ENCODE data around the gene MAGI2.
"Not testable (repeated sequence)": the region's sequence is repeated elsewhere in the genome, so short reads cannot be mapped to it uniquely, and the experiment has no call there.

MAGI2 gene

DNA sequence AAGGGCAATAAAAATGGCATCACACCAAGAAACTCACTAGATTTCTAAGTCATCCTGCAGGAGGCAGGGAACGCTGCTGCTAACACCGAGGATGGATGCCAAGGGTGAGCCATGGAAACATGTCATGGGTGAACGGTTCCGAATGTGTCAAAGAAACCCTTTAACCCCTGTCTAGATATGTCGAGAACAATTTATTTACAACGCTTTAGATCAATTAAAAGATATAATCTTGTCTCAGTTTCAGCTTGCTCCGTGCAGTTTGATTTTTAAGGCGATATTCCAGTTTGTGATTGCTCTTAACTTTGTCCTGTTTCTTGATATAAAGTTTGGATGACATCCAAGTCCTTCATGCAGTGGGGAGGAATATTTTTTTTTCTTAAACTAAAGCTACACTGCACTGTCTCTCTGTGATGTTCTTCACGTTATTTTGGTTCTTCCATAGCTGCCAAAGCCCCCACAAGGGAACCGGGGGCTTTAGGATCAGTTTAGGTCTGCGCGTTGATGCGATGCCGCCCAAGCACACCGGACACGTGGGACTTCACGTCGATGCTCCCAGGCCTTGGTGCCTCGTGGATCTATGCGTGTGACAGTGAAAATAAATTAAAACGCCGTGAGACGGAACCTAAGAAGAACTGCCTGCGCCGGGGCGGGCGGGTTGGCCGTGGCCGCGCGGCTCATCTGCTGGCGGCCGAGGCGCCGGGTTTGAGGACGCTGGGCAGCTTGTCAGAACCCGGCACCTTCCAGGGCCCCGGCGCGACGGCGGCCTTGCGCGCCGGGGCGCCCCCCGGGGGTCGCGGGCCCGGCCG, 1434.6 kb downstream of the MAGI2 start:
- H3K27ac ChIP-seq: no peak overlapping the region
- DNase-seq (ENCODE audit: low read depth, low spot score): no peak

DNA sequence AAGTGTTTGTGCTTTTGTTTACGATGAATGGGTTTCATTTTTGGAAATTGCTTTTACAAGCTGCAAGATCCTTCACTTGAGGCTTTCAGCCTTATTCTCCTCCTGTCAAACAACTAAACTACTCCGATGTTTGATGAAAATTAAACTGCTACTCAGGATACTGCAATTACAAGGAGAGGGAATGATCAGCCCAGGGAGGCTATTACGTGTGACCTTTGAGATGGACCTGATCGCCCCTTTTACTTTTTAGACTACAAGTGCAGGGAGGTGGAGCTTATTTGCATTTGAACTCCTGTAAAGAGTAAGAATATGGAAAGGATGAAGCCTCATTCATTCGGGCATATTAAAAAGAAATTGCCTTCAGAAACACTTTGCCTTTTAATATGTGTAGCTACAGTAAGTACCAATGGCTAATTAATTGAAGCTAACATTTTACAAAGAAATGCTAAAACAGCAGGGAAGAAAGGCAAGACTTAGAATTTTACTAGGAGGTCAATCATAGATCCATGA, 1435.8 kb downstream of the MAGI2 start:
- DNase-seq (ENCODE audit: low read depth, low spot score): no peak
- no peak overlapping the region for H3K27ac ChIP-seq

DNA sequence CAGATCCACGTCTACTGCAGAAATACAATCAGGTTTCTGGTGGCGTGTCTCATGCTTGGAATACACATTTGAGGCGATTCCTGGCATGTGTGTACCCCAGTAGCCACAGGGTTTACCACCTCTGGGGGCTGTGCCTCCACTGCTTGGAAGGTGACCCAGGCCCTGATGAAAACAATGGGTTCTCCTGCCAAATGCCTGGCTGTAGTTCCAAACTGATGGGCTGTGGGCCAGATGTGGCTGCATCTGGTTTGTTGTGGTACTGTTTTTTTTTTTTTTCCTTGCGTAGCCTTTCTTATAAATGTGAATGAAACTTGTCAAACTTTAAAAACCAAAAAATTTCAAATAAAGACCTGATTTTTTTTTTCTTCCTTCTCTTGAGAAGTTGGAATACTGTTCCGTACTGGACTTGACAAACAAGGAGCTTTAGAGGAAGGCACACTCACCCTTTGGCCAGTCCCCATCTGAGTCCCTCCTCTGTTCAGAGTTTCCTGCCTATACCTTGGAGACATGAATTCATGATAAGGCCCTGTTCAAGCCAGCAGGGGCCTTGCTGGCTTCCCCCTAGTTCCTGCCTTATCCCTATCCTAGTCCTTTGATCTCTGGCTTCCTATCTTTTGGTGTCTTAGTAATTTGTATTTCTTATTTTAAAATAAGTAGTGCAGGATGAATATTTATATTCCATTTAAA, 1437.8 kb downstream of the MAGI2 start:
- H3K27ac ChIP-seq: no peak overlapping the region
- DNase-seq (ENCODE audit: low read depth, low spot score): no peak

DNA sequence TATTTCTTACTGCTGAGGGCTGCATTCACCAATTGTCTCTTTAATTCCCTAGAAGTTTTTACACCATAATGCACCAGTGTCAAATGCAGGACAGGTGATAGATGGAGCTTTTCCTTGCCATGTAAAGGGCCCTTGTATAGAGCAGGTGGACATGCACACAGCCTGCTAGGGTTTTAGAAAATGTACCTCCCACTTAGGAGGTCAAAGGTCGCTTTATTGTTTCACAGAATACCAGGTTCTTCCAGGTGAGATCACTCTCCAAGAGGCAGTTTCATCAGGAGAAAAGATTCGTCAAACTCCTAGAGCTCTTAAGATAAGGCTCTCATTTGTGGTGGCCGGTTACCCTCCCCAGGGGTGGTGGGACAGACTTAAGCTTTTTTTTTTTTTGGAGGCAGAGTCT, 1439.1 kb downstream of the MAGI2 start:
- DNase-seq (ENCODE audit: low read depth, low spot score): no peak
- H3K27ac ChIP-seq: no peak overlapping the region

DNA sequence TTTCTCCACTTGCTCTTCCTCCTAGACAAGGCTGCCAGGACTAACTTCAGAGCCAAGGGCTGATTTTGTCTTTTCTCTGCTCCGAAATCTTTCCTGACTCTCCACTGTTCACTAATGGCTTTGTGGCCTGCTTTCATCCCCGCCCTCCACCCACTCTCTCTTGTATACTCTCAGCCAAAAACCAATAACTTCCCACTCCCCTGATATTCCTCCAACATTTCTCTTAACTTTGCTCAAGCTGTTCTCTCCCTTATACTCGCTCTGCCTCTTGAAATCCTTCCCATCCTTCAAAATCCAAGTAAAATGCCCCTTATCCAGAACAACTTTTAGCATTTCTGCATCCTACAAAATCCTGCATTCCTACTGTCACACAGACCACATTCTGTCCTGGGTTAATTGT, 1440.1 kb downstream of the MAGI2 start:
- DNase-seq (ENCODE audit: low read depth, low spot score): no peak
- H3K27ac ChIP-seq: no peak overlapping the region

DNA sequence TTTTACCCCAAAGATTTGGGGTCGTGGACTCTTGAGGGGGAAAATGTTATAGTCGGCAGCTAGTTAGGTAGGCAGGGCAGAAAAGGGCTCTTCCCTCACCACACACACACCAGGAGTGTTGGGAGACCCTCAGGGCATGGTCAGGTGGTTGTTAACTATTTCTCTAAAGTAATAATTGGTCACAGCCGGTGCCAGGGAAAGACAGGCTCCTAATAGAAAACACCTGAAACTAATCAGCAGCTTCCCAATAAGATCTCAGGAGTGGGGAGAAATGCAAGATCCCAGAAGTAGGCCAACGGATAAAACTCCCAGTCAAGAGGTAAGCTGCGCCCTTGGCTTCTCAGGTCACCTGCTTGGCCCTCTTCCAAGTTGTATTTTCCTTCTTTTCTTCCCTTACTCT, 1441.8 kb downstream of the MAGI2 start:
- no peak overlapping the region for H3K27ac ChIP-seq
- no peak for DNase-seq (ENCODE audit: low read depth, low spot score)

DNA sequence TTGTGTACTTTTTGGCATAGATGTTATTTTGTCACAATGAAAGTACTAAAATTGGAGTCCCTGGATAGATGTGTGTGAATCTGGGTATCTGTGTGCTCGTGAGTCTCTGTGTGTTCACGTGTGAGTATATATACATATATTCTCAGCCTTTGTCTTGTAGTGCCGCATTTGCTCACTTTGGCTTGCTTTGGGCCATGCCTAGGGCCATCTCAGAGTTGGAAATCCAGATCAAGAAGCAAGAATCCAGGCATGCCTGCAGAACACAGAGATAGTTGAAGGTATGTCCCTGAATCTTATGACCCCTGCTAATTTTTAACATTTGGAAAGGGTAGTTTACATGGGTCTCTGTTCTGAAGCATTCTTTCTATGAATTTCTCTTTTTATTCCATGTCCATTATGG, 1446.2 kb downstream of the MAGI2 start:
- no peak overlapping the region for H3K27ac ChIP-seq
- DNase-seq (ENCODE audit: low read depth, low spot score): no peak

DNA sequence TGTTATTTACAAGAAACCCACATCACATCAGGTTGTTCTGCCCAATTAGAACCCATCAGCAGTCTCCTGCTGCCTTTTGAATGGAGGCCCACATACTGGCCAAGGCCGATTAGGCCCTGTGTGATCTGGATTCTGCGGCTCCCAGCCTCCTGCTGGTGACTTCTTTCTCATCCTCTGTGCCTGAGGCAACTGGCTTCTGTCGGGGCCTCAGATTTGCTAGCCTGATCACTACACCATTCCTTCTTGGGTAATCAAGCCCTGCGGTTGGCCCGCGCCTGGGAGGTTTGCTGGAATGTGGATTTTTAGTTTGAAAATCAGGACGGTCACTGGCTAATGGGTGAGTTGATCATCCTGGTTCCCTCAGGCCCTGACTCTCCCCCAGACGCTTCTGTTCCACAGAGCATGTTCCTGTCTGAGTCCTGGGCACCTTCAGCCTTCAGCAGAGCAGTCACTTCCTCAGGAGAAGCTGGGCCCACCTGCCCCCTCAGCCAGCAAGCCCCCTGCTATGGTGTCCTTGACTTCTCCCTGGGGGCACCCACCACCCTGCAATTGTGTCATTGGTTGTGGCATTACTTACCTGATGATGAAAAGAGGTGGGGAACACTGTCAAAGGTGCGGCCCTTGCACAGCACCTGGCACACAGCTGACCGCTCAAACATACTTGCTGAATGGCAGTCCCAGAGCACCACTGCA, 1447.3 kb downstream of the MAGI2 start:
- no peak overlapping the region for H3K27ac ChIP-seq

DNA sequence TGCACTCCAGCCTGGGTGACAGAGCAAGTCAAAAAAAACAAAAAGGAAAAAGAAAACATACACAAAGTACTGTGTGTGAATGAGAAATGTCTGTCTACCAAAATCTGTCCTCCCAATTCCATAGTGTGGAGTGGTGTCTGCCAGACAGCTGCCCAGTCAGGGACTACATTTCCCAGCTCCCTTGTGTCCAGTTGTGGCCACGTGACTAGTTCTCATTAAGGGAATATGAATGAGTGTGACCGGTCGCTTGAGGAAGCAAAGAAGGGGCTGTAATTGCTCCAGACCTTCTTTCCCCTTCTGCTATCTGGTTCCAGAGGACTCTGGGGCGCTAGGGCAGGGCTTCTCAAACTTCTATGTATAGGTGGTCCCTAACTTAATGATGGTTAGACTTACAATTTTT, 1450.8 kb downstream of the MAGI2 start:
- DNase-seq (ENCODE audit: low read depth, low spot score): no peak
- no peak overlapping the region for H3K27ac ChIP-seq

More for the DNA sequence above, 1447.3 kb downstream of the MAGI2 start:
- DNase-seq (ENCODE audit: low read depth, low spot score): no peak

DNA sequence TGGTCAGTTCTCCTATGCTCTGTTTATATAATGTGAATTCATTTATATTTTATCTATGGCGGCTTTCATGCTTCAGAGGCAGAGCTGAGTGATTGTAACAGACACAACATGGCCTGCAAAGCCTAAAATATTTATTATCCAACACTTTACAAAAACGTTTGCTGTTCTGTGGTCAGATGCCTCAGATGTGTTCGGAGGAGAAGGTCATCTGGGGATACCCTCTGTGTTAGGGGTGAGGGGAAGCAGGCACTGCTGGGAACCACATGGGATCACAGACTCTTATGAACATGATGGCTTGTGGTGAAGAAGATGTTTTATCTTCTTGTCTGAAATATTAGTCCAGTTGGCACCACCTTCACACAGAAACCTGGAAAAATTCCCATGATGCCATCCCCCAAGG, 1451.4 kb downstream of the MAGI2 start:
- no peak for DNase-seq (ENCODE audit: low read depth, low spot score)
- H3K27ac ChIP-seq: no peak overlapping the region

DNA sequence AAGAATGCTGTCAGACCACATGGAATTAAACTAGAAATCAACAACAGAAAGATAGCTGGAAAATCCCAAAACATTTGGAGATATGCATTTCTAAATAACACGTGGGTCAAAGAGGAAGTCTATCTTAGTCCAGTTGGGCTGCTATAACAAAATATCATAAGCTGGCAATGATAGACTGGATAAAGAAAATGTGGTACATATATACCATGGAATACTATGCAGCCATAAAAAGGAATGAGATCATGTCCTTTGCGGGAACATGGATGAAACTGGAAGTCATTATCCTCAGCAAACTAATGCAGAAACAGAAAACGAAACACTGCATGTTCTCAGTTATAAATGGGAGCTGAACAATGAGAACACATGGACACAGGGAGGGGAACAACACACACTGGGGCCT, 1454.3 kb downstream of the MAGI2 start:
- not testable (repeated sequence) for H3K27ac ChIP-seq; DNase-seq (ENCODE audit: low read depth, low spot score)

DNA sequence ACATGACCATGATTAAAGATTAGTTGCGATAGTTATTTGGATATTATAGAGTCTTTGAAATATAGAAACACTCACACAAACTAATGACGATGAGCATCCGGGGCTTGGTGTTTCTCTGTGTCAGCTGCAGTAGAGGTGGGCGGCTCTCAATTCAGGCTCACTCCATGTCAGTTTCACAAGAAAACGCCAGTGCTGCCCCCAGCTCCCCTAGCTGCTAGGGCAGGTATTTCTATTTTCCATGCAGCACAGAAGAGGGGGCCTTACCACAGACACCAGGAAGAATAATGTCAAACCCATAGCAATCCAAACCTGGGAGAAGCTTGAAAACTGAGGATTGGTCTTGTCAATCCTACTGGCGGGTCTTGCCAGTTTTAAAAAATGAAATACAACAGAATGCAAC, 1457.8 kb downstream of the MAGI2 start:
- H3K27ac ChIP-seq: no peak overlapping the region
- no peak for DNase-seq (ENCODE audit: low read depth, low spot score)

DNA sequence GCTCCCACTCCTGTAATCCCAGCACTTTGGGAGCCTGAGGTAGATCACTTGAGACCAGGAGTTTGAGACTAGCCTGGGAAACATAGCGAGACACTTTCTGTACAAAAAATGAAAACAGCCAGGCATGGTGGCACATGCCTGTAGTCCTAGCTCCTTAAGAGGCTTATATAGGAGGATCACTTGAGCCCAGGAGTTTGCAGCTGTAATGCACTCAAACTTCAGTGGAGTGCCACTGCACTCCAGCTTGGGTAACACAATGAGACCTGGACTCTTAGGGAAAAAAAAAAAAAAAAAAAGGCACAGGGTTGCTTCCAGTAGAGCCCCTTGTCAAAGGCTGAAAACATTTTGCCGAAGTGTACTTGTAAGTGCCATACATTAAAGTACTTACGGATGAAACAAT, 1459.6 kb downstream of the MAGI2 start:
- DNase-seq (ENCODE audit: low read depth, low spot score): no peak
- H3K27ac ChIP-seq: no peak overlapping the region

DNA sequence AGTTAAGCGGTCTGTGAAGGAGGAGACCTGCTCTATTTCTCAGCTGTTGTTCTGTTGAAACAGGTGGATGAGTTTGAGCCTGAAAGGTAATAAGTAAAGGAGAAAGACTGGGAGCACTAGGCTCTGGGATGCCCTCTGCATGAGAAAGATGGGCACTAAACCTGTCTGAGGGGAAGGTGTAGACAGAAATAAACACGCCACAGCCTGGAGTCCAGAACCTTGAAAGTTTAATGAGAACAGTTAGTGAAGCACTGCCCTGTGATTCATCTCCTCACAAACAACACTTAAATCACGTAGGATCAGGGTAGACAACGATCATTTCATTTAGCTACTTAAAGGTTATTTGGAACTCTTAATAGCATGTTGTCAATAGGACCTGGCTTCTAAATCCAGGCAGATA, 1461.8 kb downstream of the MAGI2 start:
- no peak for DNase-seq (ENCODE audit: low read depth, low spot score)
- no peak overlapping the region for H3K27ac ChIP-seq

DNA sequence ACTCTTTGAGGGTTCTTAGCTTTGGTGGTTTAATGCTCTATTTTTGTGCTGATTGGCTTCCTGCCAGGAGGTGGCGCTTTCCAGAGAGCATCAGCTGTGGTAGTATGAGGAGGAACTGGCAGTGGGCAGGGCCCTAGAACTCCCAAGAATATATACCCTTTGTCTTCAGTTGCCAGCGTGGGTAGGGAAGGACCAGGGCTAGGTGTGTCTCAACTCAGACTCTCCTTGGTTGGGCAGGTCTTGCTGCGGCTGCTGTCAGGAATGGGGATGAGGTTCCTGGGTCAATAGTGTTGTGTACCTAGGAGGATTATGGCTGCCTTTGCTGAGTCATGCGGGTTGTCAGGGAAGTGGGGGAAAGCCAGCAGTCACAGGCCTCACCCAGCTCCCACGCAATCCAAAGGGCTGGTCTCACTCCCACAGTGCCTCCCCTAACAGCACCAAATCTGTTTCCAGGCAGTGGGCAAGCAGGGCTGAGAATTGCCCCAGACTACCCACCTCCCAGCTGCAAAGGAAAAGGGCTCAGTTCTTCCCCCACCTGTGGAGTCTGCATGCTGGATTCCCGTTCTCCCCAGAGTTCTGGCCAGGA, 1463.4 kb downstream of the MAGI2 start:
- peak; percentile 48 for DNase-seq (ENCODE audit: low read depth, low spot score)
- H3K27ac ChIP-seq: no peak overlapping the region

DNA sequence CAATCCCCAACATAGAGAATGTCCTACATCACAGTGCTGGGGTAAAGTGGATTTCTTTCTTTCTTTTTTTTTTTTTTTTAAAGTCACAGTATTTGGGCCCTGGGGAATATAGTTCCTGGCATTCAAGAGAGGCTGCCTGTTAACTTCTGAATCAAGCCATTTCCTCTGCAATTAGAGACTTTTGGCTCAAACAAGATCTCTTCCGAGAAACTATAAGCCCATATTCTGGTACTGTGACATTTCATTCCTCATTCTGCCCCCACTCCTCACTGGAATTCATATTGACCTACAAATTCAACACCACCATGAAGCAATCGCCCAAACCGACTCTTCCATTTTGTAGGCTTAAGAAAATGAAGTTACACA, 1467.5 kb downstream of the MAGI2 start:
- no peak for DNase-seq (ENCODE audit: low read depth, low spot score)
- no peak overlapping the region for H3K27ac ChIP-seq

DNA sequence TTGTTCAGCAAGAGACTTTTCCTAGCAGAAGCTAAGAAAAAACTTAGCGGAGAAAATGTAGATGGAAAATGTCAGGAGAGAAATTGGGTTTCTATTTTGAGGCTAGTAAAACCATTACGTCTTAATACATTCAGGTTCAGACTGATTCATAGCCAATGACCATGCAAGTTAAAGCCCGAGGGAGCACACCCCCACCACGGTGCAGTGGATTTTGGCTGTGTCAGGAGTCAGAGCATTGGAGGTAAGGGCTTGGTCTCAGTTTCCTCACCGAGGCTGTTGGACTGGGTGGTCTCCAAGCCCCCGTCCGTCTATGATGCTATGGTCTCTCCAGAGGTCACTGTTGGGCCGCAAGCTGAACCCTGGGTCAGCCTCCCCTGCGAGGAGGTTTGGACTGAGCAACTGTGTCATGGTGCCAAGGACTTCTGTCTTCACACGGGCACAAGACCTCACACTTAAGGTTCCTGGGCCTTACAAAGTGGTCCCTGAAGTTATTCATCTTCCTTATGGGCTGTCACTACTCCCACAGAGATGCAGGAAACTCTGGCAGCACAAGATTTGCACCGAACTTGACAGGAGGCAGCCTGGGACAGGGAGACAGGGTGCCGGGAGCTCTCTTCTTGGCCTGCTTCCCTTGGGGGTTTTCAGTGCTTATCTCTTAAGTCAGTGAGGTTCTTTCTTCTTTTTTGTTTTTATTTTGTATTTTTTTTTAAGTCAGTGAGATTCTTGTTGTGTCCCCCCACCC, 1468.1 kb downstream of the MAGI2 start:
- no peak for DNase-seq (ENCODE audit: low read depth, low spot score)
- no peak overlapping the region for H3K27ac ChIP-seq

DNA sequence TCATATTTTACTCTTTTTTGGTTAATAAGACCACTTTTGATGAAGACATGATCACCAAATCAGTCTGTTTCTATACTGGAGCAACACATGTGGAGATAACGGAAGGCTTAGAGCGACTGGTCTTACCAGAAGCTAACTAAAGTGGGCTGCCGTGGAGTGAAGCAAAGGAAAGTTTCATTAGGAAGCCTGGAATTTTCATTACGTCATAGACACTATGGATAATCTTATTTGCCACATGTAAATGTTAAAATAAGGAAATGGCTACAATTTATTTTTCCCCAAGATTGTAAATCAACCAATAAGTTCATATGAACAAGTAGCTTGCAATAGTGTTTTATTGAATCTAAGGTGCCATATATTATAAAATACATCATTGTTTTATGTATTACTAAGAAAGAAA, 1469.5 kb downstream of the MAGI2 start:
- DNase-seq (ENCODE audit: low read depth, low spot score): no peak
- no peak overlapping the region for H3K27ac ChIP-seq

DNA sequence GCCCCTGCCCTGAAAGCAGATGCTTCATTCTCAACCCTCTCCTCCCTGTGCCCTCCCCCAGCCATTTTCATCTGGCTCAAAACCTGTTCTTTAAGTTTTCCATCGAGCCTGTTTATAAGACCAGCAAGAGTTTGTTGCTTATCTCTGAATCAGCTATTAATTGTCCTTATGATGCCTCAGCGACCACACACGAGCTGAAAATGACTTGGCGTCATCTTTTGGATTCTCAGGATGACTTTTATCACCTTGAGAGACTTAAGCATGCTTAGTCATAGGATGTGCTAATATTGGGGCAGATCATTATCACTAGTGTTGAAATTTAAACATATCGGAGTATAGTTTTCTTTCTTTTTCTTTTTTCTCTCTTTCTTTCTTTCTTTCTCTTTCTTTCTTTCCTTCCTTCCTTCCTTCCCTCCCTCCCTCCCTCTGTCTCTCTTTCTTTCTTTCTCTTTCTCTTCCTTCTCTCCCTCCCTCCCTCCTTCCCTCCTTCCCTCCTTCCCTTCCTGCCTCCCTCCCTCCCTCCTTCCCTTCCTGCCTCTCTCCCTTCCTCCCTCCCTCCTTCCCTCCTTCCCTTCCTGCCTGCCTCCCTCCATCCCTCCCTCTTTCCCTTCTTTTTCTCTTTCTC, 1470.4 kb downstream of the MAGI2 start:
- DNase-seq (ENCODE audit: low read depth, low spot score): peak; percentile 71

More for the DNA sequence above, 1470.4 kb downstream of the MAGI2 start:
- no peak overlapping the region for H3K27ac ChIP-seq

All from epithelial cell of prostate (primary cell).